ENCODE measurements around the gene GPR160. TPM values are rescaled to one million over a fixed set of nuclear protein-coding genes. Genes with fewer than 3 reads are reported as not detected.

The GPR160 gene
- polyA plus RNA-seq, 1 donor from 2014 or later: 4.0 TPM

DNA sequence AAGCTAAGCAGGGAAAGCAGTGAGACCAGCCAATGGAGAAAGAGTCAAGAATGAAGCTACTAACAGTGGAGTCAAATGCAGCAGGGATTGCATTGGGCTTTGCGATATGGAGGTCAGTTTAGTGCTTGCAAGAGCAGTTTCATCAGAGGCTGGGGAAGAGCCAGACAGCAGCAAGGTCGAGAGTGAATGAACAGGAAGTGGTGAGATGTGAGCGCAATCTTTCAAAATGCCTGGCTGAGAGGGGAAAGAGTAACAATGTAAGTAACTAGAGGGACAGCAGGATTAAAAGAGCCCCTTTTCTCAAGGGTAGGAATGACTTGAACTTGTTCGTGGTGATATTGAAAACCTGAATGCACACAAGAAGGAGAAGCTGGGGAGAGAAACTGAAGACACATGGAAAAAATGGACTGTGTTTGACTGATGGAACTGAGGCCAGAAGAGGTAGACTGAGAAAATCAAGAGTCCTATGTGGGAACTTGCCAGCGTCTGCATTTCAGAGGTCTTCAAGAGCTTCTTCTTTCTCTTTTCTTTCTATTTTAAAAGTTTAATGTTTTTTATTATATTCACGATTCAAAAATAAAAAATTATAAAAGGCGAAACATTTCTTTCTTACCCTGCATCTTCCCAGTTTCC lies 30.6 kb upstream of the GPR160 start:
- Histone ChIP-seq H3K79me2 (replicated peaks; ENCODE audit: insufficient read depth, low read length) (no peaks in the 10 kb centered on the region), H3K27ac (ENCODE audit: low read length) (no peak overlapping the region), H3K27me3 (ENCODE audit: insufficient read depth, low read depth, low read length) (no peaks in the 10 kb centered on the region), H2AFZ (ENCODE audit: low read depth, low read length) (no peak overlapping the region), H3F3A (ENCODE audit: insufficient read depth, low read length, poor library complexity, severe bottlenecking) (no peaks in the 10 kb centered on the region), H3K36me3 (ENCODE audit: insufficient read depth, low read length) (no peaks in the 10 kb centered on the region), H3K4me3 (ENCODE audit: low read length) (no peak overlapping the region), H3K9me3 (ENCODE audit: low read length) (no peaks in the 10 kb centered on the region), H3K4me2 (ENCODE audit: low read length) (no peak overlapping the region), H4K20me1 (ENCODE audit: insufficient read depth) (no peaks in the 10 kb centered on the region), H3K9me2 (ENCODE audit: insufficient read depth, low read length) (no peaks in the 10 kb centered on the region), H3K9ac (ENCODE audit: low read length) (no peak overlapping the region)
- TF ChIP-seq CTCF (IDR thresholded peaks at IDR 0.05; ENCODE audit: poor library complexity, severe bottlenecking) (no peak), RAD21 (conservative IDR thresholded peaks at IDR 0.05) (no peak), EP300 (conservative IDR thresholded peaks at IDR 0.05; ENCODE audit: poor library complexity, severe bottlenecking) (no peak), EZH2 (IDR thresholded peaks at IDR 0.05; ENCODE audit: borderline replicate concordance, insufficient read depth, low read length, poor library complexity, severe bottlenecking) (no peak), TAF1 (IDR thresholded peaks at IDR 0.05; ENCODE audit: low read depth) (no peak), SMC3 (conservative IDR thresholded peaks at IDR 0.05; ENCODE audit: poor library complexity) (no peak), MXI1 (conservative IDR thresholded peaks at IDR 0.05; ENCODE audit: poor library complexity, severe bottlenecking) (no peak), POLR2AphosphoS5 (IDR thresholded peaks at IDR 0.05) (no peak)
- TF ChIP-seq, protein P1, sequence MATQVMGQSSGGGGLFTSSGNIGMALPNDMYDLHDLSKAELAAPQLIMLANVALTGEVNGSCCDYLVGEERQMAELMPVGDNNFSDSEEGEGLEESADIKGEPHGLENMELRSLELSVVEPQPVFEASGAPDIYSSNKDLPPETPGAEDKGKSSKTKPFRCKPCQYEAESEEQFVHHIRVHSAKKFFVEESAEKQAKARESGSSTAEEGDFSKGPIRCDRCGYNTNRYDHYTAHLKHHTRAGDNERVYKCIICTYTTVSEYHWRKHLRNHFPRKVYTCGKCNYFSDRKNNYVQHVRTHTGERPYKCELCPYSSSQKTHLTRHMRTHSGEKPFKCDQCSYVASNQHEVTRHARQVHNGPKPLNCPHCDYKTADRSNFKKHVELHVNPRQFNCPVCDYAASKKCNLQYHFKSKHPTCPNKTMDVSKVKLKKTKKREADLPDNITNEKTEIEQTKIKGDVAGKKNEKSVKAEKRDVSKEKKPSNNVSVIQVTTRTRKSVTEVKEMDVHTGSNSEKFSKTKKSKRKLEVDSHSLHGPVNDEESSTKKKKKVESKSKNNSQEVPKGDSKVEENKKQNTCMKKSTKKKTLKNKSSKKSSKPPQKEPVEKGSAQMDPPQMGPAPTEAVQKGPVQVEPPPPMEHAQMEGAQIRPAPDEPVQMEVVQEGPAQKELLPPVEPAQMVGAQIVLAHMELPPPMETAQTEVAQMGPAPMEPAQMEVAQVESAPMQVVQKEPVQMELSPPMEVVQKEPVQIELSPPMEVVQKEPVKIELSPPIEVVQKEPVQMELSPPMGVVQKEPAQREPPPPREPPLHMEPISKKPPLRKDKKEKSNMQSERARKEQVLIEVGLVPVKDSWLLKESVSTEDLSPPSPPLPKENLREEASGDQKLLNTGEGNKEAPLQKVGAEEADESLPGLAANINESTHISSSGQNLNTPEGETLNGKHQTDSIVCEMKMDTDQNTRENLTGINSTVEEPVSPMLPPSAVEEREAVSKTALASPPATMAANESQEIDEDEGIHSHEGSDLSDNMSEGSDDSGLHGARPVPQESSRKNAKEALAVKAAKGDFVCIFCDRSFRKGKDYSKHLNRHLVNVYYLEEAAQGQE (IDR thresholded peaks at IDR 0.05; ENCODE audit: borderline replicate concordance): no peak

- Histone ChIP-seq H3K4me2 (ENCODE audit: low read length) (no peak overlapping the region), H3K27ac (ENCODE audit: low read length) (no peak overlapping the region), H3K79me2 (replicated peaks; ENCODE audit: insufficient read depth, low read length) (no peaks in the 10 kb centered on the region), H3K9me3 (ENCODE audit: low read length) (no peaks in the 10 kb centered on the region), H3K27me3 (ENCODE audit: insufficient read depth, low read depth, low read length) (no peaks in the 10 kb centered on the region), H3K9me2 (ENCODE audit: insufficient read depth, low read length) (no peaks in the 10 kb centered on the region), H3K4me3 (ENCODE audit: low read length) (no peak overlapping the region), H3K9ac (ENCODE audit: low read length) (no peak overlapping the region), H3K36me3 (ENCODE audit: insufficient read depth, low read length) (no peaks in the 10 kb centered on the region), H3F3A (ENCODE audit: insufficient read depth, low read length, poor library complexity, severe bottlenecking) (no peaks in the 10 kb centered on the region), H4K20me1 (ENCODE audit: insufficient read depth) (no peaks in the 10 kb centered on the region), H2AFZ (ENCODE audit: low read depth, low read length) (no peak overlapping the region)
- TF ChIP-seq SMC3 (conservative IDR thresholded peaks at IDR 0.05; ENCODE audit: poor library complexity) (no peak), RAD21 (conservative IDR thresholded peaks at IDR 0.05) (no peak), EZH2 (IDR thresholded peaks at IDR 0.05; ENCODE audit: borderline replicate concordance, insufficient read depth, low read length, poor library complexity, severe bottlenecking) (no peak), EP300 (conservative IDR thresholded peaks at IDR 0.05; ENCODE audit: poor library complexity, severe bottlenecking) (no peak), POLR2AphosphoS5 (IDR thresholded peaks at IDR 0.05) (no peak), MXI1 (conservative IDR thresholded peaks at IDR 0.05; ENCODE audit: poor library complexity, severe bottlenecking) (no peak), TAF1 (IDR thresholded peaks at IDR 0.05; ENCODE audit: low read depth) (no peak), CTCF (IDR thresholded peaks at IDR 0.05; ENCODE audit: poor library complexity, severe bottlenecking) (no peak)
- TF ChIP-seq, protein P1 (IDR thresholded peaks at IDR 0.05; ENCODE audit: borderline replicate concordance): no peak
These were observed 27.3 kb upstream of the GPR160 start for GRCh38 chr3:170010498-170010897.
